GM23338 (cell line): ENCODE measurements around the gene B3GNT3.
A peak's percentile ranks its signal among the peaks of the same experiment; 100 is the strongest.

Experiments used
- CREB1 ChIP-seq: fragments of 250-450 bp; sonication (Bioruptor Pico); IDR thresholded peaks from 2 replicates; pipeline ENCODE4 v1.5.0; 2020; ENCODE audit warnings: low read depth, mild to moderate bottlenecking, moderate library complexity
- CTCF ChIP-seq, 2 experiments: fragments of 200-600 bp in 1 of 2; sonication (generic) in 1 of 2; conservative IDR thresholded peaks; 2 replicates each; pipeline versions ENCODE4 v1.5.1 to v1.6.1; 2016 to 2017; ENCODE audit warnings: antibody characterized with exemption in 2 of 2, low read depth in 2 of 2, mild to moderate bottlenecking in 2 of 2, moderate library complexity in 1 of 2
- ETS1 ChIP-seq: IDR thresholded peaks from 2 replicates; pipeline ENCODE4 v1.6.1; 2016; ENCODE audit warnings: antibody characterized with exemption
- EZH2 ChIP-seq: fragments of 200-600 bp; sonication (generic); IDR thresholded peaks from one replicate; pipeline ENCODE4 v1.8.0; 2017; ENCODE audit warnings: antibody characterized with exemption, mild to moderate bottlenecking, low read depth; ENCODE audit not compliant: unreplicated experiment
- EZH2phosphoT487 ChIP-seq: fragments of 200-600 bp; sonication (generic); IDR thresholded peaks from one replicate; pipeline ENCODE4 v1.8.1; 2018; ENCODE audit warnings: antibody characterized with exemption; ENCODE audit not compliant: unreplicated experiment
- JUNB ChIP-seq: IDR thresholded peaks from one replicate; pipeline ENCODE4 v1.6.1; 2016; ENCODE audit warnings: antibody characterized with exemption; ENCODE audit not compliant: unreplicated experiment
- NANOG ChIP-seq: IDR thresholded peaks from 2 replicates; pipeline ENCODE4 v1.6.1; 2016; ENCODE audit warnings: antibody characterized with exemption, borderline replicate concordance
- POLR2AphosphoS5 ChIP-seq: IDR thresholded peaks from 2 replicates; pipeline ENCODE4 v1.6.1; 2016; ENCODE audit warnings: antibody characterized with exemption, low read depth
- STAT1 ChIP-seq: IDR thresholded peaks from one replicate; pipeline ENCODE4 v1.6.1; 2016; ENCODE audit warnings: antibody characterized with exemption; ENCODE audit not compliant: unreplicated experiment
- ZNF114 ChIP-seq: fragments of 250-450 bp; sonication (Bioruptor Pico); IDR thresholded peaks from 2 replicates; pipeline ENCODE4 v1.5.0; 2020; ENCODE audit warnings: mild to moderate bottlenecking, moderate library complexity
- ZNF331 ChIP-seq: fragments of 250-450 bp; sonication (Bioruptor Pico); IDR thresholded peaks from 2 replicates; pipeline ENCODE4 v1.5.0; 2020; ENCODE audit warnings: low read depth, mild to moderate bottlenecking, moderate library complexity
- ZNF462 ChIP-seq: fragments of 250-450 bp; sonication (Bioruptor Pico); IDR thresholded peaks from 2 replicates; pipeline ENCODE4 v1.5.0; 2020; ENCODE audit warnings: mild to moderate bottlenecking, moderate library complexity
- TF ChIP-seq, protein P1 (sequence below): IDR thresholded peaks from one replicate; pipeline ENCODE4 v1.6.1; 2018; ENCODE audit warnings: antibody characterized with exemption; ENCODE audit not compliant: unreplicated experiment

- no peak for TF ChIP-seq CTCF (conservative IDR thresholded peaks at IDR 0.05; ENCODE audit: low read depth in 2 of 2)
- TF ChIP-seq EZH2phosphoT487: no peak
- TF ChIP-seq CREB1 (CRISPR knock-in tag): no peak
- TF ChIP-seq EZH2: no peak
- TF ChIP-seq, protein P1, sequence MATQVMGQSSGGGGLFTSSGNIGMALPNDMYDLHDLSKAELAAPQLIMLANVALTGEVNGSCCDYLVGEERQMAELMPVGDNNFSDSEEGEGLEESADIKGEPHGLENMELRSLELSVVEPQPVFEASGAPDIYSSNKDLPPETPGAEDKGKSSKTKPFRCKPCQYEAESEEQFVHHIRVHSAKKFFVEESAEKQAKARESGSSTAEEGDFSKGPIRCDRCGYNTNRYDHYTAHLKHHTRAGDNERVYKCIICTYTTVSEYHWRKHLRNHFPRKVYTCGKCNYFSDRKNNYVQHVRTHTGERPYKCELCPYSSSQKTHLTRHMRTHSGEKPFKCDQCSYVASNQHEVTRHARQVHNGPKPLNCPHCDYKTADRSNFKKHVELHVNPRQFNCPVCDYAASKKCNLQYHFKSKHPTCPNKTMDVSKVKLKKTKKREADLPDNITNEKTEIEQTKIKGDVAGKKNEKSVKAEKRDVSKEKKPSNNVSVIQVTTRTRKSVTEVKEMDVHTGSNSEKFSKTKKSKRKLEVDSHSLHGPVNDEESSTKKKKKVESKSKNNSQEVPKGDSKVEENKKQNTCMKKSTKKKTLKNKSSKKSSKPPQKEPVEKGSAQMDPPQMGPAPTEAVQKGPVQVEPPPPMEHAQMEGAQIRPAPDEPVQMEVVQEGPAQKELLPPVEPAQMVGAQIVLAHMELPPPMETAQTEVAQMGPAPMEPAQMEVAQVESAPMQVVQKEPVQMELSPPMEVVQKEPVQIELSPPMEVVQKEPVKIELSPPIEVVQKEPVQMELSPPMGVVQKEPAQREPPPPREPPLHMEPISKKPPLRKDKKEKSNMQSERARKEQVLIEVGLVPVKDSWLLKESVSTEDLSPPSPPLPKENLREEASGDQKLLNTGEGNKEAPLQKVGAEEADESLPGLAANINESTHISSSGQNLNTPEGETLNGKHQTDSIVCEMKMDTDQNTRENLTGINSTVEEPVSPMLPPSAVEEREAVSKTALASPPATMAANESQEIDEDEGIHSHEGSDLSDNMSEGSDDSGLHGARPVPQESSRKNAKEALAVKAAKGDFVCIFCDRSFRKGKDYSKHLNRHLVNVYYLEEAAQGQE: no peak
- peak; percentile 63 for TF ChIP-seq POLR2AphosphoS5
- no peak for TF ChIP-seq ETS1
- no peak for TF ChIP-seq JUNB
- TF ChIP-seq NANOG: no peak
- TF ChIP-seq ZNF331 (CRISPR knock-in tag): no peak
- no peak for TF ChIP-seq STAT1
- no peak for TF ChIP-seq ZNF114
- no peak for TF ChIP-seq ZNF462 (CRISPR knock-in tag)
Observed at GRCh38 chr19:17830567-17831418, 35.9 kb downstream of the B3GNT3 start.
